Activated T-cell treated with anti-CD3 and anti-CD28 coated beads, Interleukin-2, amount 50 U/mL, for 48 hours (primary cell): Measurements from ENCODE around the gene PCYT1A.
"Not testable (repeated sequence)": the region's sequence is repeated elsewhere in the genome, so short reads cannot be mapped to it uniquely, and the experiment has no call there.

ENCODE experiments used
- DNase-seq, 2 experiments: peaks; one replicate each; pipeline ENCODE4 v3.0.0-alpha.2; 2020

The PCYT1A gene

DNA sequence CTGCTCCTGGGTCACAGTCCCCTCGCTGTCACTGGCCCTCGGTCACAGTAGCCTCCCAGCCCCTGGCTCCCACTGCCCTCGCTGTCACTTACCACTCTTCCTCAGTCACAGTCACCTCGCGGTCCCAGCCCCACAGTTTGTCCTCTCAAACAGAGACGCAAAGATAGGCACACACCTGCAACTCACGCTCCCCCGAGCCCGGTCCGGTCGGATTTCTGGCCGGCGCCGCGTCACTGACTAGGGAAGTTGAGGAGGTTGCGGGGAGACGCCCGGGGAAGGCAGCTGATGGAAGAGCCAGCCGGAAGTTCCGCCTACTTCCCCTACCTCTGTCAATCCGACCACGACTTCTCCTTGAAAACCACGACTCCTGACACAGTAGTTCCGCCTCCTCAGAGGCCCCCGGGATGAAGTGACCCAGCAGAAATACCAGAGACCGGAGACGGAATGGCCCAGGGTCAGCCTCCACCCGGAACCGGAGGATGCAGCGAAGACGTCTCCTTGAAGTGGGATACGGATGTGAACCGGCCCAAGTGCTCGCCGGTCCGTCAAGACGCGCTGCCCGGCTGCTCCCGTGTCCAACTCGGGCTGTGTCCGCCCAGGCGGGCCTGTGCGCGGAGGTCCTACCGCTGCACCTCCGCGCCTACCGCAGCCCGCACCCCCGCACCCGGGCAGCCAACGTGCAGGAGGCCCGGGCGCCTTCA lies at the start of gene PCYT1A:
TSS of gene PCYT1A (minus strand) at position 287 of the 701 bp plus-strand sequence. CDS start 17,195 bp downstream, outside the sequence.
- peak; percentile 86 to 87 for DNase-seq

DNA sequence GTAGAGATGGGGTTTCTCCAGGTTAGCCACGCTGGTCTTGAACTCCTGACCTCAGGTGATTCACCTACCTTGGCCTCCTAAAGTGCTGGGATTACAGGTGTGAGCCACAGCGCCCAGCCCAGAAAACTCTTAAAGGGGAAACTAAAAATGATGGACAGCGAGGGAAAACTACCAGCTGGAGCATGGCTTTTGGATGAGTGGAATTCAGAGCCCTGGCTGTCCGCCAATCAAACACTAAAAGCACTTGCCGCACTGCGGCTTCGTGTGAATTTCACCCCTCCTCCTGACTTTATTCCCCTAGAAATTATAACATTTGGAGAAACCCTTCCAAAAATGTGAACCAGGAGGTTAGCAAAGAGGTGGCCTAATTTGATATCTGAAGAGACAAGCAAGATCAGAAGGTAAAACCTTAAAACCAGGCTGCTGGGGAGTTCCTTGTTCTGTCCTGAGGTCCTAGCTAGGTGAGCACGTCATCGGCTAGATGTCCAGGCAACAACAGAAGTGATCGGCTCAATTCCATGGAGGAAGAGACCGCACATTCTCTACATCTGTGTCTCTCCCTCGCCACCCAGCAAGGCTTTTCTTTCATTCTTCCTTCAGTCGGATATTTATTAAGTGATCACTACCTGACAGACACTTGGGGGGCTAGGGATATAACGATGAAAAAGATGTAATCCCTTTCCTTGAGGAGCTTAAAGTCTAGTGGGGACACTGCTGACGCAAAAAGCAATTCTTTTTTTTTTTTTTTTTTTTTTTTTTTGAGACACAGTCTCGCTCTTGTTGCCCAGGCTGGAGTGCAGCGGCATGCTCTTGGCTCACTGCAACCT lies 49.0 kb upstream of the PCYT1A start:
- DNase-seq, result no peak

DNA sequence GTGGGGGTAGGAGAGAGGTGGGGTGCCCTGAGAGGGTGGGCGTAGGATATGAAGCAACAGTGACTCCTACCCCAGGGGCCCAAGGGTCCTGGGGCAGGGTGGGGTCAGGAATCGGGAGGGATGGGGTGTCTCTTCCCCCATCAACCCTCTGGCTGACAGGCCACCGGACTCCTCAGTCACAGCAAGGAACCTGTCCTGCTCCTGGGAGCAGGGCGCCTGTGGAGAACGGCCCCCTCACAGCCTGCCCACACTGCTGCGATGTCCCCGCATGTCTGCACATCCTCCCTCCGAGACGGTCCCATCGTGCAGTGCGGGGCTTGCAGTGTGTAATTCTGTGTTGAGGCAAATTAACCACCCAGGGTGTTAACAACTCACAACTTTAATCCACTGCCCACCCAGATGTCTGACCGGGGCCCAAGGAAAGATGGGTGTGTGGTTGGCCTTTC lies 48.0 kb upstream of the PCYT1A start:
- no peak for DNase-seq

DNA sequence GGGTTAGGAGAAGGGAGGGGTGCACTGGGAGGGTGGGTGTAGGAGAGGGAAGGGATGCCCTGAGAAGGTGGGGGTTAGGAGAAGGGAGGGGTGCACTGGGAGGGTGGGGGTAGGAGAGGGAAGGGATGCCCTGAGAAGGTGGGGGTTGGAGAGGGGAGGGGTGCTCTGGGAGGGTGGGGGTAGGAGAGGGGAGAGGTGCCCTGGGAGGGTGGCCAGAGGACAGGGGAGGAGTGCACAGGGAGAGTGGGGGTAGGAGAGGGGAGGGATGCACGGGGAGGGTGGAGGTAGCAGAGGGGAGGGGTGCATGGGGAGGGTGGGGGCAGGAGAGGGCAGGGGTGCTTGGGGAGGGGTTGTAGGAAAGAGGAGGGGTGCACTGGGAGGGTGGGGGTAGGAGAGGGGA lies 47.5 kb upstream of the PCYT1A start:
- no peak for DNase-seq

DNA sequence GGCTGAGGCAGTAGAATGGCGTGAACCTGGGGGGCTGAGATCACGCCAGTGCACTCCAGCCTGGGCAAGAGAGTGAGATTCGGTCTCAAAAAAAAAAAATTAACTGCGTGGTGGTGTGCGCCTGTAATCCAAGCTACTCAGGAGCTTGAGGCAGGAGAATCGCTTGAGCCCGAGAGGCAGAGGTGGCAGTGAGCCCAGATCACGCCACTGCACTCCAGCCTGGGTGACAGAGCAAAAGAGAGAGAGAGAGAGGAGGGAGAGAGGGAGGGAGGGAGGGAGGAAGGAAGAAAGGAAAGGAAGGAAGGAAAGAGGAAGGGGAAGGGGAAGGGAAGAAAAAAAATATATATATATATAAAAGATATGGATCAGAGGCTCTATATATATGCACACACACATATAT lies 44.6 kb upstream of the PCYT1A start:
- DNase-seq, result no peak

DNA sequence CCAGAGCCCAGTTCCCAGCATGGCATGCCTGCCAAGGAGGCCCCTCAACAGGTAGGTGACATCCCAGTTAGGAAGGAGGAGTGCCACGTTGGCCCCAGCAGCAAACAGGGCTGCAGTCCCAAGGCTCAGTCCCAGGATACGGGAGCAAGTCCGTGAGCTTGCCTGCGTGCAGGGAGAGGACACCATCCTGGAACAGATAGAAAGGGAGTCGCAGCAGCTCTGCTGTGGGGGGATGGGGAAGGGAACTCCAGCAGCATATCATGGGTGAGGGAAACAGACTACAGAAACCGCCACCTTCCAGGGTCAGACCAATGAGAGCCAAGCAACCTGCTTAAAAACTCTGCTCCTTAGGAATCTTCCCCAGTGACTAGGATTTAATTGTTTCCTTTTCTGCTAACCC lies 39.9 kb upstream of the PCYT1A start:
- DNase-seq, result no peak

- DNase-seq, result no peak
Measured at GRCh38 chr3:196326936-196327335, 39.4 kb upstream of the PCYT1A start.

DNA sequence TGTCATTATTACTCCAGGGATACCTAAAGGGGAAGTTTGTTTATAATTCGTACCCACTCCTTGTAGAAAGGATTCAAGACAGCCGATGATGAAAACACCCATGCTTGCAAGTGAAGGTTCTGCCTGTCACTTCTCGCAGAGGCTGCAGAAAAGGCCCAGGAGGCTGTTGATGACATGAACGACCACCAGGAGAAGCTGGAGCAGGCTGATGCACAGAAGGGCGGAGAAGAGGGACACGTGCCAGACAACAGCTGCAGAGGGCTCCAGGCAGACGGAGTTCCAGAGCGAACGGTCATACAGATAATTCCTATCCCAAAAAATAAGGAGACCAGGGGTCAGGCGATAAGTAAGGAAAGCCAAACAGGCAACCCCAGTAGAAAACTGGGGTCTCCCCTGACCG lies 36.2 kb upstream of the PCYT1A start:
- DNase-seq, result no peak

DNA sequence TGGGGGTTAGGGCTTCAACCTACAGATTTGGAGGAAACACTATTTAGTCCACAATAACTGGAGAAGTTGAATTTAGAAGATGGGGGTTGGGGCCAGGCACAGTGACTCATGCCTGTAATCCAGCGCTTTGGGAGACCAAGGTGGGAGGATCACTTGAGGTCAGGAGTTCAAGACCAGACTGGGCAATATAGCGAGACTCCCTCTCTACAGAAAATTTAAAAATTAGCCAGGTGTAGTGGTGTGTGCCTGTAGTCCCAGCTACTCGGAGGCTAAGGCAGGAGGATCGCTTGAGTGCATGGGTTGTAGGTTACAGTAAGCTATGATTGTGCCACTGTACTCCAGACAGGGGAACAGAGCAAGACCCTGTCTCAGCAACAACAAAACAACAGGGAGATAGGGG lies 35.5 kb upstream of the PCYT1A start:
- no peak for DNase-seq

DNA sequence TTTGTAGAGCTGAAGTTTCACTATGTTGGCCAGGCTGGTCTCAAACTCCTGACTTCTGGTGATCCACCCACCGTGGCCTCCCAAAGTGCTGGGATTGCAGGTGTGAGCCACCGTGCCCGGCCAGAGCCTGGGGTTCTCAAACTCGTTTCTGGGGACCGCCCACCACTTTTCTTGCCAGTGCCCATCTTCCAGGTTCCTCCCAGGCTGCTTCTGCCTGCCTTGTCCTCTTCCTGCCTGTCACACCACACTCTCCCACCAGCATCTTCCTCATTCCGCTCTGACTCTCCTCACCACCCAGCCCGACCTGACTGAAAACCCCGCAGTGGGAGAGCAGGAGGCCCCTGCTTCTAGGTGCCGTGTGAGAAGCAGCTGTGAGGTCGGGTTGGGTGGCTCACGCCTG lies 33.6 kb upstream of the PCYT1A start:
- DNase-seq, result no peak

DNA sequence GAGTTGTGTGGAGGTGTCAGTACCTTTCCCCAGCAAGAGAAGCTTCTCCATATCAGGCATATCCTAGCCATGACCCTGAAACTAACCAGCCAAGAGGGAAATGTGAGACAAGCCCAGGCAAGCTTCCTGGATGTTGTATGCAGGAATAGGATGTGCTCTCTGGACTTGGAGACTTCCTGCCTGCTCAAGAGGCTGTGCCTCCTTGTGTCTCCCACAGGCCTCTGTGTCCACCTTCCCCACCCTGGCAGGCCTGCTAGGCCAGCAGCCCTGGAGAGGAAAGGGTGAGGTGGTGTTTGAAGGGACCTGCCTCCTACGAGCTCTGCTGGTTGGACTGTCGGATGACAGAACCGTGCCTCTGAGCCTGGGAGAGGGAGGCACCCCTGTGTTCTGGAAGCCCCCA lies 32.6 kb upstream of the PCYT1A start:
- no peak for DNase-seq

DNA sequence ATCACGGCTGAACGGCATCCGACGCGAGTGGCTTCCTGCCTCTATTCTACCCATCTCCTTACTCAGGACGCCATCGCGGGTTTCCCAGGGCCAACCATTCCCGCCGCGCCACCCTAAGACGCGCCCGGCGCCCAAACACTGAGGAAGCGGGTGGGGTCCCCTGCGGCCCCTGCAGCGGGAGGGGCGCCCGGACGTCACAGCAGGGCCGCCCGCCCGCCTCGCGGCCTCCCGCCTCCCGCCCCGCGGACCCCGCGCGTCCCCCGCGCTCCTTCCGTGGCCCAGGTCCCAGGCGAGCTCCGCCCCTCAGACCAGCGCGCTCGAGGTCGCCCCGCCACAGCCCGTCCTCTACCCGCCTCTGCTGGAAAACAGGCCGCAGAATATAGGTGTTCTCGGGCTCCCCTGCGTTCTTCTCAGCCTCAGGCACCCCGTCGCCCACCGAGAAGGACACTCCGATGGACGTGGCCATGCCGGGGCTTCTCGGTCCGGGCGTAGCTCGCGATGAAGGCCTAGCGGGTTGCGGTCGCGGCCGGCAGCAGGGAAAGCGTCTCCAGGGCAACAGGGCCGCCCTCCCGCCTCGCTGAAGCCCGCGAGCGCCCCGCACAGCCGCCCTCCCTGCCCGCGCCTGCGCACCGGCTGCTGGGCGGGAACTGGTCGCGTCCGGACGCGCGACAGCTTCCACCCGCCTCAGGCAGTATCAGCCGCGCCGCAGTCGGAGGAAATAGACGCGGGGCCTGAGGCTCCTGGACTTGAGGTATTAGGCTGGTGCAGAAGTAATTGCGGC lies 30.4 kb upstream of the PCYT1A start, which contains the start of gene DYNLT2B:
TSS of gene DYNLT2B (minus strand) at position 554 of the 781 bp plus-strand sequence. CDS start at position 466, 88 bp downstream.
- DNase-seq, result peak; percentile 89 to 92

DNA sequence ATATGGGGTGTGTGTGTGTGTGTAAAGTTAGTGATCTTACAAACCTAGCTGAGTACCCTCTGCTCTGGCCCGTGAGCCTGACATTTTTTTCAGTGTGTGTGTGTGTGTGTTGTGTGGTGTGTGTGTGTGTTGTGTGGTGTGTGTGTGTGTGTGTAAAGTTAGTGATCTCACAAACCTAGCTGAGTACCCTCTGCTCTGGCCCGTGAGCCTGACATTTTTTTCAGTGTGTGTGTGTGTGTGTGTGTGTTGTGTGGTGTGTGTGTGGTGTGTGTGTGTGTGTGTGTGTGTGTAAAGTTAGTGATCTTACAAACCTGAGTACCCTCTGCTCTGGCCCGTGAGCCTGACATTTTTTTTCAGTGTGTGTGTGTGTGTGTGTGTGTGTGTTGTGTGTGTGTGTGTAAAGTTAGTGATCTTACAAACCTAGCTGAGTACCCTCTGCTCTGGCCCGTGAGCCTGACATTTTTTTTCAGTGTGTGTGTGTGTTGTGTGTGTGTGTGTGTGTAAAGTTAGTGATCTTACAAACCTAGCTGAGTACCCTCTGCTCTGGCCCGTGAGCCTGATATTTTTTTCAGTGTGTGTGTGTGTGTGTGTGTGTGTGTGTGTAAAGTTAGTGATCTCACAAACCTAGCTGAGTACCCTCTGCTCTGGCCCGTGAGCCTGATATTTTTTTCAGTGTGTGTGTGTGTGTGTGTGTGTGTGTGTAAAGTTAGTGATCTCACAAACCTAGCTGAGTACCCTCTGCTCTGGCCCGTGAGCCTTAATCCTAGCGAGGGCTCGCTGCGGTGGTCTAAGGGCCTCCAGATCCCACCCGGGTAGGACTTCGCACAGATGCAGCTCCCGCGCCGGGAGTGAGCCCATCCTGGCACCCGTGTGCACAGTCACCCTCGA lies 29.5 kb upstream of the PCYT1A start:
- not testable (repeated sequence) for DNase-seq

DNA sequence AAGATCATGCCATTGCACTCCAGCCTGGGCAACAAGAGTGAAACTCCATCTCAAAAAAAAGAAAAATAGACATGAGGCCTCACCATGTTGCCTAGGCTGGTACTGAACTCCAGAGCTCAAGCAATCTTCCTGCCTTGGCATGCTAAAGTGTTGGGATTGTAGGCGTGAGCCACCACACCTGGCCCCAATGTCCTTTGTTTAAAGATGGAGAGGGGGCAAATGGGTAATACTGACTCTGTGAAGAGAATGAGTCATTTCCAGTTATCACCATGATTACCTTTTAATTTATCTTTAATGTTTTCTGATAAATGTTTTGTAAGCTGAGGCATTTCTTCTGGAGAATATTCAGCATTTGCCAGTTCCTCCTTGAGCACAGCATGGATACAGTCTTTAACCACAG lies 28.3 kb upstream of the PCYT1A start:
- no peak for DNase-seq

DNA sequence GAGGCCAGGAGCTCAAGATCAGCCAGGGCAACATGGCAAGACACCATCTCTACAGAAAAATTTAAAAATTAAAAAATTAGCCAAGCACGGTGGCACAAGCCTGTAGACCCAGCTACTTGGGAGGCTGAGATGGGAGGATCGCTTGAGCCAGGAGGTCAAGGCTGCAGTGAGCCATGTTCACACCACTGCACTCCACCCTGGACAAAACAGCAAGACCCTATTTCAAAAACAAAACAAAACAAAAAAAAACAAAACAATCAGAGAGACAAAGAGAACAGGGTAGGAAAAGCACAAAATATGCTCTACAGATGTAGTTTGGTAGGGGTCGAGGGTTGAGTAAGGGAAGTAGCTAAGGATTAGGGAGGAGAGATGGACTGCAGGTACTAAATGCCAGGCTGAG lies 27.1 kb upstream of the PCYT1A start:
- no peak for DNase-seq

- DNase-seq, result not testable (repeated sequence)
Measured at GRCh38 chr3:196314086-196314485, 26.6 kb upstream of the PCYT1A start.

GRCh38 chr3:196302960-196303359 lies 15.4 kb upstream of the PCYT1A start:
- not testable (repeated sequence) for DNase-seq

GRCh38 chr3:196302551-196302950 lies 15.0 kb upstream of the PCYT1A start:
- not testable (repeated sequence) for DNase-seq

DNA sequence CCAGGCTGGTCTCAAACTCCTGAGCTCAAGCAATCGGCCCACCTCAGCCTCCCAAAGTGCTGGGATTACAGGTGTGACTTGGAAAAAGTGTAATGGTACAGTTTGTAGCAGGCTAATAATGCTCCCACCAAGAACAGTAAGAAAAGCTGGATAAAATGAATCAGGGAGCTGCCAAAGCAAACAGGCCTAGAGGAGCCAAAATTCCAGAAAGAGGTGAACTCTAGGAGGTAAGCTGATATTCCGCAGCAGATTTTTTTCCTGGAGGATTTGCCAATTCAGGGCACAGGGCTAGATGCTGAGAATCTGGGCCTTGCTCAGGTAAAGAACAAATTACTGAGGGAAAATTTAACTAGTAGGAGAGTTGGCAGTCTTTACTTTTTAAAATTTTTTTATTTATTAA lies 11.0 kb upstream of the PCYT1A start:
- no peak for DNase-seq

- no peak for DNase-seq
Measured at GRCh38 chr3:196292286-196292923, 4.9 kb upstream of the PCYT1A start.

DNA sequence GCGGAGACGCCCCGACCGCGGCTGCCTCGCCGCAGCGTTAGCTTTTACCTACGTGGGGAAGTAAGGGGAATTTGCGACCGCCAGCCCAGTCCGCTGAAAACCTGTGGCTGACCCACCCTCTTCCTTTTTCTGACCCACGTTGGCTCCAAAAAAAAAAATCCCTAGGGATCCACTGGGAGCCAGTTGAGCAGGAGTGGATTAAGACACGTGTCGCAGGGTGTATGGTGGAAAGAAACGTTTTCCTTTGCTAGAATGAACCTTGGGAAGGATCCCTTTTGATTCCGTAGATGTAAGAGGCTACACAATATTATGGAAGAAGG lies 575 bp upstream of the PCYT1A start:
- DNase-seq, result no peak

GRCh38 chr3:196287090-196287439 lies 461 bp downstream of the PCYT1A start:
- no peak for DNase-seq
